ENCODE results near the gene KRT6B.

- TF ChIP-seq CTCF (IDR thresholded peaks at IDR 0.05), result no peak
- TF ChIP-seq POLR2A (IDR thresholded peaks at IDR 0.05), result no peak
- no peak for TF ChIP-seq EP300 (IDR thresholded peaks at IDR 0.05)
- TF ChIP-seq POLR2AphosphoS5 (IDR thresholded peaks at IDR 0.05), result no peak
Observed at GRCh38 chr12:52487211-52487610, 35.3 kb upstream of the KRT6B start.
